ENCODE results near the gene ZC3H6.
"Not testable (repeated sequence)": the region's sequence is repeated elsewhere in the genome, so short reads cannot be mapped to it uniquely, and the experiment has no call there.

ZC3H6 gene

GRCh38 chr2:112277596-112278220 is 2.3 kb downstream of the ZC3H6 start:
- no peak for DNase-seq (ENCODE audit: low read depth)

GRCh38 chr2:112282066-112282465 is 6.7 kb downstream of the ZC3H6 start:
- DNase-seq (ENCODE audit: low read depth) = not testable (repeated sequence)

GRCh38 chr2:112283535-112283934 is 8.1 kb downstream of the ZC3H6 start:
- DNase-seq (ENCODE audit: low read depth) = not testable (repeated sequence)

- DNase-seq (ENCODE audit: low read depth) = no peak
Measured at GRCh38 chr2:112290088-112290487, 14.7 kb downstream of the ZC3H6 start.

- DNase-seq (ENCODE audit: low read depth) = no peak
Measured at GRCh38 chr2:112290648-112291047, 15.3 kb downstream of the ZC3H6 start.

- DNase-seq (ENCODE audit: low read depth) = no peak
Measured at GRCh38 chr2:112293636-112294401, 18.4 kb downstream of the ZC3H6 start.

- DNase-seq (ENCODE audit: low read depth) = no peak
Measured at GRCh38 chr2:112295407-112296078, 20.1 kb downstream of the ZC3H6 start.

GRCh38 chr2:112296407-112296806 is 21.0 kb downstream of the ZC3H6 start:
- DNase-seq (ENCODE audit: low read depth) = no peak

GRCh38 chr2:112301171-112301584 is 25.8 kb downstream of the ZC3H6 start:
- peak; percentile 71 for DNase-seq (ENCODE audit: low read depth)

GRCh38 chr2:112301973-112302372 is 26.6 kb downstream of the ZC3H6 start:
- DNase-seq (ENCODE audit: low read depth) = no peak

- DNase-seq (ENCODE audit: low read depth) = no peak
Measured at GRCh38 chr2:112304298-112304941, 29.0 kb downstream of the ZC3H6 start.

- no peak for DNase-seq (ENCODE audit: low read depth)
Measured at GRCh38 chr2:112305132-112305531, 29.7 kb downstream of the ZC3H6 start.

- no peak for DNase-seq (ENCODE audit: low read depth)
Measured at GRCh38 chr2:112310906-112311305, 35.5 kb downstream of the ZC3H6 start.

GRCh38 chr2:112311932-112312331 is 36.5 kb downstream of the ZC3H6 start:
- no peak for DNase-seq (ENCODE audit: low read depth)

- no peak for DNase-seq (ENCODE audit: low read depth)
Measured at GRCh38 chr2:112312821-112313220, 37.4 kb downstream of the ZC3H6 start.

- no peak for DNase-seq (ENCODE audit: low read depth)
Measured at GRCh38 chr2:112314856-112315255, 39.5 kb downstream of the ZC3H6 start.

- peak; percentile 20 for DNase-seq (ENCODE audit: low read depth)
Measured at GRCh38 chr2:112317303-112318158, 42.1 kb downstream of the ZC3H6 start.

GRCh38 chr2:112318515-112318914 is 43.1 kb downstream of the ZC3H6 start:
- DNase-seq (ENCODE audit: low read depth) = no peak

- DNase-seq (ENCODE audit: low read depth) = peak; percentile 20
Measured at GRCh38 chr2:112321375-112322320, 46.3 kb downstream of the ZC3H6 start.

- no peak for DNase-seq (ENCODE audit: low read depth)
Measured at GRCh38 chr2:112322919-112323318, 47.5 kb downstream of the ZC3H6 start.
